Right ventricle myocardium inferior (tissue), 1 donor: ENCODE results near the gene GNRH2. TPM values are rescaled to one million over a fixed set of nuclear protein-coding genes. Genes with fewer than 3 reads are reported as not detected.
"Not testable (repeated sequence)": the region's sequence is repeated elsewhere in the genome, so short reads cannot be mapped to it uniquely, and the experiment has no call there.

Experiments used
- ATAC-seq: fragments of 200-7000 bp; cut with Tn5 transposase; one replicate; pipeline ENCODE4 v1.9.1; 2020; ENCODE audit warnings: mild to moderate bottlenecking, moderate library complexity
- DNase-seq: peaks from one replicate; pipeline ENCODE4 v3.0.0; 2021; ENCODE audit errors: missing footprints
- intact Hi-C: fragments of 100-400 bp; cut with DNase I; formaldehyde crosslinking; loops from one replicate; pipeline ENCODE4 v1.11.0; 2022
- total RNA-seq: library from RNA; stranded (reverse); fragmentation: NEBNext Ultra II Directional; extraction: Animal tissue kit (Norgen Biotek cat#: 25700); gene quantifications from one replicate; pipeline ENCODE4 v1.2.1, GENCODE V29; 2021
- donor health status: DM: no; HTN: yes; CAD: no; lungs with severe emphysema.

Gene GNRH2
- total RNA-seq, 1 donor from 2014 or later, result not detected

- no peak for ATAC-seq
- no peak for DNase-seq
- intact Hi-C loops, result no loop called here
These were observed 27.3 kb downstream of the GNRH2 start for GRCh38 chr20:3070725-3071124.

GRCh38 chr20:3071266-3071609 is 27.8 kb downstream of the GNRH2 start:
- DNase-seq (no peak), ATAC-seq (no peak)
- intact Hi-C loops, result no loop called here

- DNase-seq (peak; percentile 79), ATAC-seq (peak; percentile 87)
- intact Hi-C loops, result no loop called here
These were observed 28.4 kb downstream of the GNRH2 start, which contains the start of gene OXT for GRCh38 chr20:3071610-3072529. OXT (plus strand) TSS chr20:3071620; CDS start chr20:3071656, 36 bp downstream.

GRCh38 chr20:3072530-3073250 is 29.3 kb downstream of the GNRH2 start:
- ATAC-seq (no peak), DNase-seq (no peak)
- intact Hi-C loops, result no loop called here

GRCh38 chr20:3073251-3073643 is 29.8 kb downstream of the GNRH2 start:
- DNase-seq, ATAC-seq, intact Hi-C loops: not testable (repeated sequence)

GRCh38 chr20:3074812-3075211 is 31.4 kb downstream of the GNRH2 start:
- intact Hi-C loops, result loop anchor here (5.0 kb wide), 1 partner anchor 37 kb away; no protein-coding TSS in a partner anchor
- DNase-seq (no peak), ATAC-seq (no peak)

GRCh38 chr20:3075315-3075714 is 31.9 kb downstream of the GNRH2 start:
- intact Hi-C loops, result loop anchor here (5.0 kb wide), 1 partner anchor 37 kb away; no protein-coding TSS in a partner anchor
- DNase-seq, ATAC-seq: not testable (repeated sequence)

- no peak for ATAC-seq
These were observed 34.3 kb downstream of the GNRH2 start for GRCh38 chr20:3077618-3078134.

GRCh38 chr20:3080939-3081388 is 37.5 kb downstream of the GNRH2 start:
- ATAC-seq (peak; percentile 95), DNase-seq (peak; percentile 87)
- intact Hi-C loops, result no loop called here

More at GRCh38 chr20:3077618-3078134, 34.3 kb downstream of the GNRH2 start:
- no peak for DNase-seq
- intact Hi-C loops, result loop anchor here (5.0 kb wide), 1 partner anchor 35 kb away; no protein-coding TSS in a partner anchor

- DNase-seq (no peak), ATAC-seq (no peak)
- intact Hi-C loops, result no loop called here
These were observed 38.2 kb downstream of the GNRH2 start for GRCh38 chr20:3081641-3082040.

- intact Hi-C loops, result no loop called here
- DNase-seq, result no peak
- no peak for ATAC-seq
These were observed 39.0 kb downstream of the GNRH2 start for GRCh38 chr20:3082306-3082951.

- no peak for DNase-seq
- intact Hi-C loops, result no loop called here
- ATAC-seq, result no peak
These were observed 39.8 kb downstream of the GNRH2 start for GRCh38 chr20:3082955-3083952.

GRCh38 chr20:3084283-3084985 is 41.0 kb downstream of the GNRH2 start, which contains the start of gene AVP:
AVP (minus strand) TSS chr20:3084724; CDS start chr20:3084674, 50 bp downstream.
- DNase-seq, result no peak

GRCh38 chr20:3084986-3085360 is 41.6 kb downstream of the GNRH2 start:
- no peak for DNase-seq
- intact Hi-C loops, result no loop called here
- no peak for ATAC-seq

More at GRCh38 chr20:3084283-3084985, 41.0 kb downstream of the GNRH2 start, which contains the start of gene AVP:
- intact Hi-C loops, result no loop called here
- ATAC-seq, result no peak

- no peak for DNase-seq
- intact Hi-C loops, result no loop called here
These were observed 42.2 kb downstream of the GNRH2 start for GRCh38 chr20:3085571-3086072.

GRCh38 chr20:3088031-3088430 is 44.6 kb downstream of the GNRH2 start:
- intact Hi-C loops, result no loop called here
- ATAC-seq, result no peak
- DNase-seq, result no peak

More at GRCh38 chr20:3085571-3086072, 42.2 kb downstream of the GNRH2 start:
- no peak for ATAC-seq

- intact Hi-C loops, result no loop called here
- ATAC-seq (no peak), DNase-seq (no peak)
These were observed 47.1 kb downstream of the GNRH2 start for GRCh38 chr20:3090565-3090964.
